KOPT-K1 (cell line): Measurements from ENCODE around the gene NCAPD3.

Source experiments
- H3K27ac ChIP-seq: fragments of 200-600 bp; sonication (generic); 2 replicates; pipeline ENCODE4 v1.5.1; 2016; ENCODE audit warnings: antibody characterized with exemption, mild to moderate bottlenecking, low read depth, low read length; ENCODE audit not compliant: poor library complexity, severe bottlenecking
- H3K36me3 ChIP-seq: fragments of 200-600 bp; sonication (generic); 2 replicates; pipeline ENCODE4 v1.5.1; 2017; ENCODE audit warnings: antibody characterized with exemption, mild to moderate bottlenecking, low read length, moderate library complexity; ENCODE audit not compliant: insufficient read depth
- H3K9me3 ChIP-seq: fragments of 200-600 bp; sonication (generic); 2 replicates; pipeline ENCODE4 v1.5.1; 2017; ENCODE audit warnings: antibody characterized with exemption, low read length, mild to moderate bottlenecking; ENCODE audit not compliant: insufficient read depth, poor library complexity, severe bottlenecking

The NCAPD3 gene

GRCh38 chr11:134170177-134170918 lies 53.4 kb downstream of the NCAPD3 start:
- Histone ChIP-seq H3K27ac (no peak overlapping the region), H3K36me3 (peaks cover 93% of the 10 kb centered on the region), H3K9me3 (no peaks in the 10 kb centered on the region)

- H3K36me3 ChIP-seq: peaks cover 92% of the 10 kb centered on the region
- no peaks in the 10 kb centered on the region for H3K9me3 ChIP-seq
- no peak overlapping the region for H3K27ac ChIP-seq
These were observed 59.0 kb downstream of the NCAPD3 start for GRCh38 chr11:134164490-134165370.

GRCh38 chr11:134159652-134160051 lies 64.1 kb downstream of the NCAPD3 start:
- no peak overlapping the region for H3K27ac ChIP-seq
- peaks cover 99% of the 10 kb centered on the region for H3K36me3 ChIP-seq
- no peaks in the 10 kb centered on the region for H3K9me3 ChIP-seq

- Histone ChIP-seq H3K36me3 (peaks cover 100% of the 10 kb centered on the region), H3K27ac (no peak overlapping the region), H3K9me3 (no peaks in the 10 kb centered on the region)
These were observed 65.7 kb downstream of the NCAPD3 start for GRCh38 chr11:134158023-134158422.

- H3K27ac ChIP-seq: no peak overlapping the region
- H3K36me3 ChIP-seq: peaks cover 100% of the 10 kb centered on the region
- H3K9me3 ChIP-seq: no peaks in the 10 kb centered on the region
These were observed 66.3 kb downstream of the NCAPD3 start for GRCh38 chr11:134157451-134157850.

- H3K9me3 ChIP-seq: no peaks in the 10 kb centered on the region
- peaks cover 100% of the 10 kb centered on the region for H3K36me3 ChIP-seq
- no peak overlapping the region for H3K27ac ChIP-seq
These were observed 67.6 kb downstream of the NCAPD3 start for GRCh38 chr11:134155946-134156865.

- Histone ChIP-seq H3K27ac (no peak overlapping the region), H3K9me3 (no peaks in the 10 kb centered on the region), H3K36me3 (peaks cover 100% of the 10 kb centered on the region)
These were observed 68.3 kb downstream of the NCAPD3 start for GRCh38 chr11:134155456-134155855.

GRCh38 chr11:134154441-134154840 lies 69.3 kb downstream of the NCAPD3 start:
- Histone ChIP-seq H3K27ac (no peak overlapping the region), H3K36me3 (peaks cover 100% of the 10 kb centered on the region), H3K9me3 (no peaks in the 10 kb centered on the region)

GRCh38 chr11:134153147-134153905 lies 70.4 kb downstream of the NCAPD3 start:
- H3K27ac ChIP-seq: no peak overlapping the region
- H3K9me3 ChIP-seq: no peaks in the 10 kb centered on the region
- H3K36me3 ChIP-seq: peaks cover 100% of the 10 kb centered on the region

- H3K36me3 ChIP-seq: peaks cover 100% of the 10 kb centered on the region
- H3K27ac ChIP-seq: no peak overlapping the region
- no peaks in the 10 kb centered on the region for H3K9me3 ChIP-seq
These were observed 71.1 kb downstream of the NCAPD3 start for GRCh38 chr11:134152696-134153095.

- Histone ChIP-seq H3K9me3 (no peaks in the 10 kb centered on the region), H3K36me3 (peaks cover 100% of the 10 kb centered on the region), H3K27ac (no peak overlapping the region)
These were observed 72.6 kb downstream of the NCAPD3 start for GRCh38 chr11:134151083-134151747.

GRCh38 chr11:134150195-134150903 lies 73.4 kb downstream of the NCAPD3 start:
- Histone ChIP-seq H3K36me3 (peaks cover 100% of the 10 kb centered on the region), H3K27ac (no peak overlapping the region), H3K9me3 (no peaks in the 10 kb centered on the region)

GRCh38 chr11:134149371-134149770 lies 74.4 kb downstream of the NCAPD3 start:
- peaks cover 100% of the 10 kb centered on the region for H3K36me3 ChIP-seq
- no peaks in the 10 kb centered on the region for H3K9me3 ChIP-seq
- H3K27ac ChIP-seq: no peak overlapping the region
